HG03066 (cell line): ENCODE data around the gene NABP1.
A peak's percentile ranks its signal among the peaks of the same experiment; 100 is the strongest.

Experiments used
- ATAC-seq: cut with Tn5 transposase; IDR thresholded peaks from one replicate; pipeline ENCODE4 v1.9.1; 2021; ENCODE audit warnings: low read depth; ENCODE audit not compliant: unreplicated experiment

Gene NABP1

DNA sequence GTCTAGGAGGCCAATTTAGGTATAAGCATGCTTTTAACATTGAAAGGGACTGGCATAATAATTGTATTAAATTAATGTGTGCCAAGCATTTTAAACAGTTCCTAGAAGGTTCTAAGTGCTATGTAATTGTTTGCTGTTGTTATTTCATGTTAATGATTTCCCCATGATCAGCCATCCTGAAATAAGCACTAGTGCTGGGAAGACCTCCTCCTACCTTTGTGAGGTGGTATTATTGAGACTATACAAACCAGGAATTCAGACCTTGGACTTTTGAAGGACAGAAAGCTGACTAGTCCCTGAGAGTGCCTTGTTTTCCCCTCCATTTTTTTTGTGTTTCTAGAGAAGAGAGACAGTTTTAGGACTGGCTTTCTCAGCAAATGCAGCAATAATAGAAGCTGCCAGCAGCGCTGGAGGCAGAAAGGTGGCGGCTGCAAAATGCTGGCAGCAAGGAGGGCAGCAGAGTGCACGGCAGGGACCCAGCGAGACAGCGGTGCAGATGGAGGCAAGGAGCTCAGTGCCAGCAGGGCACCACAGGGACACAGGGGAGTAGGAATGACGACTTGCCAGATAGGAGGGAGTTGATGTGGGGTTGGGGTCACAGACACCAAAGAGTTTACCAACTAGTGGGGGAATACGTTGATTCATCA lies 25.3 kb downstream of the NABP1 start:
- ATAC-seq: no peak

DNA sequence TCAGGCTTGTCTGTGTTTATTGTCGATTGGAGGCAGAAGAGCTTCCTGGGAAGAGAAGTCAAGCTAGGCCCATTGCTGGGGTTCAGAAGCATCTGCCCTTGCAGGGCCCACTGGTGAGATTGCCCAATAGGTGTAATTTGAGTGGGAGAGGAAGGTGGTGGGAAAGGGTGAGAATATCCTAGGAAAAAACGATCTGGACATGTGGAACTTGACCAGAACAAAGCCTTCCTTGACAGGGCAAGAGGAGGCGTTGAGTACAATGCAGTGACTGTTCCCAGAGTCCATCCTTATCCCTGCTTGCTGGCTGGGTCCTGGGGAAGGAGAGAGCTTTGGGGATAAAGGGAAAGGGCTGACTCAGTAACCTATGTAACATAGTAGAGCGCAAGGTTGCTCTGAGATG lies 27.1 kb downstream of the NABP1 start:
- ATAC-seq: no peak

GRCh38 chr2:191705701-191706100 lies 27.8 kb downstream of the NABP1 start:
- no peak for ATAC-seq

- ATAC-seq: no peak
These were observed 28.9 kb downstream of the NABP1 start for GRCh38 chr2:191706791-191707190.

DNA sequence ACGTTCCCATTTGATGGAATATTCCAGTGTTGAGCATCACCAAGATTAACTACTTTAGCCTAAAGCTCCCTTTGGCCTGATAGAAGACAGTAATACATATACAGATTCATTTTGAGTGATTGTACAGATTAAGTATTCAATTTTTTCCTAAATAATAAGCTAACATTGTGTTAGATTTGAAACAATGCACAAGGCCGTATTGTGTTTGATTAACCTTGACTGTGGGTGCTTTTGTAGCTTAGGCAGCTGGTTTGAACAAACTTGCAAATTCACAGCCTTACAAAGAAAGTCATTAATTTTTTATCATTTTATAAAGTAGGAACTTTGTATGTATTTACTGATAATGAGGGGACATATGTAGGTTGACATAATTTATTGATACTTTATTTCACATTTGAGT lies 29.6 kb downstream of the NABP1 start:
- ATAC-seq: no peak

DNA sequence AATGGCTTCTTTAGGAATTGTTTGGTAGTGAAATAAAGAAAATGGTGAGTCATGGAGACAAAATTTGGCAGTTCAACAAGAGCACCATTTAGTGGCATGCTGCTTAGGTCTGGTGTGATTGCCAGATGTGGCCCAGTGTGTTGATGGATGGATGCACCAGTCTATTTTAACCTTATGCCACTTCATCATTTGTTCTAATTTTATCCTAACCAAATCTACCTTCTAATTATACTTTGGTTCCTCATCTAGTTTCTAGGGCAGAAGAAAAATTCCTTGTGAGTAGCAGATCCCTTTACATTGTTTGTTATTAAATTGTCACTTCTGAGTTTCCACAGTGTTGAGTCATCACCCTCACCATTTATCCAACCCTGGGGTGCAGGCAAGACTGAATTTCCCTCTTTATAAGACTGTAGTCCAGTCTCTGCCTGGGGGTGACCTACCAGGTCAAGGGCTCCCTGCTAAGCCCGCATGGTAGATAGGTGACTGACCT lies 32.5 kb downstream of the NABP1 start:
- ATAC-seq: no peak

- ATAC-seq: no peak
These were observed 33.7 kb downstream of the NABP1 start for GRCh38 chr2:191711621-191712020.

DNA sequence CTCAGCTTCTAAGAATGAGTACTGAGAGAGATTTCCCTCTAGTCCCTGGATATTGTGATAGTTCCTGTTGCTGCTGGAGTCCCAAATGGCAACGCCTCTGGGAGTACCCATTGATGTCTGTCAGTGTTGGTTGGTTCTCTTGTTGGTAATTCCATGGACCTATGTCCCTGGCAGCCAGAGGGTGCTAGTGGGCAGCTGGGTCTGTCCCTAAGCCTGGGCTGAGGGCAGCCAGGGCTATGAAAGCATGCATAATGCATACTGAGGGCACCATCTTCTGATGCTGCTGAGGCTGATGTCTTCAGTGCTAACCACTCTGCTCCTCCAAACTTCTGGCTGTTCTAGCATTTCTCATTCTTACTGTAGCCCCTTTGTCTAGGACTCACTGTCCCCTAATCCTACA lies 35.9 kb downstream of the NABP1 start:
- no peak for ATAC-seq

- ATAC-seq: no peak
These were observed 37.0 kb downstream of the NABP1 start for GRCh38 chr2:191714925-191715324.

DNA sequence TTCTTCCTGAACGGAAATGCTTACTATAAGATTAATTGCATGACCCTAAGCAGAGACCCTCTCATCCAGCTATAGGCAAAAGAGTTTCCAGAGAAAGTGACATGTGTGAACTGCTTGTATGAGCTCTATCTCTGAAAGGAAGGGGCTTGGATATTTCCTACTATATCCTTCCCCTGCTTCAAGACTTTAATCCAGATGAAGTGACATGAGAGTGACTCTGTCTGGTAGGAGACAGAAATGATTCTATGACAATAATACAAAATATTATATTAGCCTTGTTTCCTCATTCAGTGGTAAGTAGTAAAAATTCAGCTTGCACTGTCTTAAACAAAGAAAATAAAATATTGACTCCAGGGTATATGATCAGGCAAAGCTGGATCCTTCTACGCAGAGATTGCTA lies 37.5 kb downstream of the NABP1 start:
- no peak for ATAC-seq

DNA sequence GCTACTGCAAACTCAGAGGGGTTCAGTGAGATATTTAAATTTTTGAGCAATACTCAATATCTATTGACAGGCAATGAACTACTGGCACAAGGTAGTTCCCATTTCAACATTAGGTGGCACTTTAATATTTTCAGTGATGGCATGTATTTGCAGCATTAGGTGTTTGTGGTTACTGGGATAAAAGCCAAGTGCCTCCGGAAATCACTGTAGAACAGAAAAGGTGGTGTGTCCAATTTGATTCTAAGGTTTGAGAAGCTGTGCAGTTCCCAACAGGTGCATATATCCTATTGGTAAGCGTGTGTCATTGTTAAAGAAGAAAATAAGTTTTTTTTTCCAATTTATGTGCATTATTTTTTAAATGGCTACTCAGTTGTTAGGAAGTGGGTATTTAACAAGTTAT lies 41.3 kb downstream of the NABP1 start:
- no peak for ATAC-seq

DNA sequence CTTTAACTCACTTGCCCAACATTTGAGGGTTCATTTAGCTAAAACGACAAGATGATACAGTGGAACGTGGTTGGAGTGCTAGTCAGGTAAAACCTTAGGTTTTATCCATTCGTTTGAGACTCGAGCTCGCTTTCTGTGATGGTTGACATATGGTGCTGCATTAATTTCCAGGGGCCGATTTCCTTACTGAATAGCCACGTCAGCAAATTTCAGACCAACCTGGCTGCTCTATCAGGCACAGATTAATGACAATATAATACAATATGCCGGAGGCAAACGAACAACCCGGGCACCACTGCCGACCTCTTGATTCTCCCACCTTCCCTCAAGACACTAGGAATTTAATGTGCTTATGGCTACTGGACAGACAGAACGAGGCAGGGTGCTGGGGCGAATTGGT lies 42.0 kb downstream of the NABP1 start:
- no peak for ATAC-seq

- ATAC-seq: no peak
These were observed 43.4 kb downstream of the NABP1 start for GRCh38 chr2:191721331-191721730.

DNA sequence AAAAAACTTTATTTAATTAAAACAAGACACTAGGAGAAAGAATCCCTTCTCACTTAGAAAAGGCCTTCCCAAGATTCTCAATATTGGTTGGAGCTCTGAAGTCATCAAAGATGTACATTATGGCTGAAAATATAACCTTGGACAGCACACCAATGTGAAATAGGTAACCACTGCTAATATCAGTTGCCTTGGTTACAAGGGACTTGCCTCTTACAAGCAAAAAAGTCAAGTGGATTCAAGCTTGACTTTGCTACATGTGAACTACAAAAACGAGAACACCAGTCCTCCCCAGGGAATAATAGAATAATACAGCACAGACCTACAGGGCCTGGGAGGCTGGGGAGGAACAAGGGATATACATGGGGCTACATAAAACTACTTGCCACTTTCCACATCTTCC lies 46.1 kb downstream of the NABP1 start:
- ATAC-seq: peak; percentile 67

DNA sequence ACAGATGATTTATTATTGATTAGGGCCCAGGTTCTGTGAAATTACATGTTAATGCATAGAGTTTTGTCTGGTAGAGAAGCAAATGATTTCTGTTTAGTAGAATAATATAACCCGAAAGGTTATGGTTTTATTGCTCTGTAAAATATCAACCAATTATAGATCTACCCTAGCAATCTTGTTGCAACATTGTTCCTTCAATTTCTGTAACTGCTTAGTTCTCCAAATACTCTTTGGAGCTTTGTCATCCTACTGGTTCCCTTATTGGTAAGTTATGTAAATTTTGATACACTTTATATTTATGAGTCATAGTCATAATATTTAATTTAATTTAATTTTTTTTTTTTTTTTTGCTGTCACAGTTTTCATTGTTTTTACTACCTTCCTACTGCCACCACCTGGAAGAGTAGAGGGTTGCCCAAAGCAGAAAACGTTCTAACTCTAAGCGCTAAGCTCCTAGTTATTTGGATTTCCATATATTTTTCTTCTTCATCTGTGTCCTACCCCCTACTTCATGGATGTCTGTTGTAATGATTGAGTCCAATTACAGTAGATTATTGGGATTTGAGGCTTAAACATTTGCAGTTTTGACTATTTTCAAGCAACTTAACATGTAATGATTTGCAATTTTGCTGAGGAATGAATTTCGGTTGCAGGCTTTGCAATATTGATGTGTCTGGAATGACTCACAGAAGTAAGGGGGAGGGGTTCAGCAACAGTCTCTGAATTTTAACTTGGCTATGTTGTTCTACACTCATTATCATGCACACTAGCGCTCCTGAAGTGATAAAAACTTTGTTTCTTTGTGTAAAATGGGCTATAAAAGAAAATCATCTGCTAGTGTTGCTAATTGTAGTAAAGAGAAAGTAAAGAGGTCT lies 51.1 kb downstream of the NABP1 start:
- ATAC-seq: no peak

GRCh38 chr2:191730263-191730662 lies 52.3 kb downstream of the NABP1 start:
- ATAC-seq: no peak
